Measurements from ENCODE around the gene RPL21.

Gene RPL21

GRCh38 chr13:27236478-27236877 lies 14.9 kb upstream of the RPL21 start:
- H3K27ac ChIP-seq: no peak overlapping the region
- no peak for TF ChIP-seq CTCF (IDR thresholded peaks at IDR 0.05)
- no peak for TF ChIP-seq ZFX (IDR thresholded peaks at IDR 0.05; ENCODE audit: borderline replicate concordance)

GRCh38 chr13:27242702-27243101 lies 8.7 kb upstream of the RPL21 start:
- H3K27ac ChIP-seq: no peak overlapping the region
- TF ChIP-seq ZFX (IDR thresholded peaks at IDR 0.05; ENCODE audit: borderline replicate concordance): no peak
- no peak for TF ChIP-seq CTCF (IDR thresholded peaks at IDR 0.05)

GRCh38 chr13:27245610-27246009 lies 5.7 kb upstream of the RPL21 start:
- H3K27ac ChIP-seq: no peak overlapping the region
- no peak for TF ChIP-seq ZFX (IDR thresholded peaks at IDR 0.05; ENCODE audit: borderline replicate concordance)
- no peak for TF ChIP-seq CTCF (IDR thresholded peaks at IDR 0.05)

- no peak for TF ChIP-seq CTCF (IDR thresholded peaks at IDR 0.05)
- TF ChIP-seq ZFX (IDR thresholded peaks at IDR 0.05; ENCODE audit: borderline replicate concordance): no peak
- peak overlapping the region; percentile 89 for H3K27ac ChIP-seq
Observed at GRCh38 chr13:27250833-27251165, 559 bp upstream of the RPL21 start.

GRCh38 chr13:27252467-27252866 lies 1.1 kb downstream of the RPL21 start:
- no peak for TF ChIP-seq ZFX (IDR thresholded peaks at IDR 0.05; ENCODE audit: borderline replicate concordance)
- TF ChIP-seq CTCF (IDR thresholded peaks at IDR 0.05): no peak
- H3K27ac ChIP-seq: peak overlapping the region; percentile 89

- TF ChIP-seq ZFX (IDR thresholded peaks at IDR 0.05; ENCODE audit: borderline replicate concordance) (no peak), CTCF (IDR thresholded peaks at IDR 0.05) (no peak)
- no peak overlapping the region for H3K27ac ChIP-seq
Observed at GRCh38 chr13:27257233-27257568, 5.8 kb downstream of the RPL21 start.

- TF ChIP-seq ZFX (IDR thresholded peaks at IDR 0.05; ENCODE audit: borderline replicate concordance): no peak
- TF ChIP-seq CTCF (IDR thresholded peaks at IDR 0.05): no peak
- H3K27ac ChIP-seq: no peak overlapping the region
Observed at GRCh38 chr13:27257648-27258253, 6.4 kb downstream of the RPL21 start.
